Measurements from ENCODE around the gene P3R3URF.

DNA sequence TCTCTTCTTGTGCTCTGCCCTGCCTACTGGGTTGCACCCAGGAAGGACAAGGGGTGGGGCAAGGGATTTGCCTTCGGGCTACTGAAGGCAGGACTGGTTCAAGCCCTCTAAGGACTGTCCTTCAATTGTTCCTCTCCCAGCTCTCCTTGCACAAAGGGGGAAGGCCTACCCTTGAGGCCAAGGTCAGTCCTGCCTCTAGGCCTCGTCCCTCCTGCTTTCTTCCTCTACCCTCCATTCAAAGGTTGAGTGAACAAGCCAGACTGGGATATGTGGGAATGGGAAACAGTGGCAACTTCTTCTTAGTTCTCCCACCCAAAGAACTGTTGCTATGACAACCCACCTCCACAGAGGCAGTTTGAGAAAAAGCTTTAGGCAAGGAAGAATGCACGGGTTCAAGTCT lies 29.5 kb upstream of the P3R3URF start:
- TF ChIP-seq CTCF (conservative IDR thresholded peaks at IDR 0.05; ENCODE audit: low read length), result no peak
- TF ChIP-seq EZH2phosphoT487 (IDR thresholded peaks at IDR 0.05; ENCODE audit: borderline replicate concordance), result no peak

Measured in Loucy (cell line).